GM12891 (cell line): ENCODE measurements around the gene SPNS2.

ENCODE experiments used
- PAX5 ChIP-seq: IDR thresholded peaks from 2 replicates; pipeline ENCODE4 v1.6.1; 2011; ENCODE audit warnings: low read length, moderate library complexity, mild to moderate bottlenecking; ENCODE audit not compliant: insufficient read depth, severe bottlenecking
- POLR2A ChIP-seq: IDR thresholded peaks from 2 replicates; pipeline ENCODE4 v1.6.1; 2011; ENCODE audit warnings: low read depth, low read length, control low read depth
- POLR2AphosphoS5 ChIP-seq: IDR thresholded peaks from 2 replicates; pipeline ENCODE4 v1.6.1; 2011; ENCODE audit warnings: low read depth, low read length, control low read depth
- POU2F2 ChIP-seq: IDR thresholded peaks from 2 replicates; pipeline ENCODE4 v1.6.1; 2011; ENCODE audit warnings: low read depth, mild to moderate bottlenecking, control low read depth, low read length, moderate library complexity
- SPI1 ChIP-seq: IDR thresholded peaks from 2 replicates; pipeline ENCODE4 v1.6.1; 2011; ENCODE audit warnings: low read depth, low read length, control low read depth
- TAF1 ChIP-seq: IDR thresholded peaks from 2 replicates; pipeline ENCODE4 v1.6.1; 2011; ENCODE audit warnings: low read depth, low read length, control low read depth

- no peak for TF ChIP-seq SPI1
- no peak for TF ChIP-seq POLR2A
- TF ChIP-seq POLR2AphosphoS5: no peak
- TF ChIP-seq TAF1: no peak
- no peak for TF ChIP-seq POU2F2
- TF ChIP-seq PAX5: no peak
Measured at GRCh38 chr17:4547118-4547906, 48.6 kb downstream of the SPNS2 start.
